ENCODE results near the gene PLA2G3.

Gene PLA2G3

GRCh38 chr22:31148488-31148887 is 8.2 kb upstream of the PLA2G3 start:
- no peak for DNase-seq

- DNase-seq = no peak
These were observed 3.9 kb upstream of the PLA2G3 start for GRCh38 chr22:31144223-31144622.

GRCh38 chr22:31143537-31143936 is 3.2 kb upstream of the PLA2G3 start:
- DNase-seq = no peak

GRCh38 chr22:31143038-31143437 is 2.7 kb upstream of the PLA2G3 start:
- DNase-seq = no peak

GRCh38 chr22:31142285-31142684 is 2.0 kb upstream of the PLA2G3 start:
- DNase-seq = no peak

GRCh38 chr22:31141551-31141950 is 1.2 kb upstream of the PLA2G3 start:
- no peak for DNase-seq

GRCh38 chr22:31140746-31141145 is 438 bp upstream of the PLA2G3 start:
- no peak for DNase-seq

GRCh38 chr22:31139066-31139465 is 1.2 kb downstream of the PLA2G3 start:
- no peak for DNase-seq

- DNase-seq = no peak
These were observed 2.2 kb downstream of the PLA2G3 start for GRCh38 chr22:31138126-31138525.

GRCh38 chr22:31137721-31138120 is 2.6 kb downstream of the PLA2G3 start:
- no peak for DNase-seq

GRCh38 chr22:31136711-31137110 is 3.6 kb downstream of the PLA2G3 start:
- DNase-seq = no peak

- DNase-seq = no peak
These were observed 4.2 kb downstream of the PLA2G3 start for GRCh38 chr22:31136155-31136554.

- DNase-seq = no peak
These were observed 4.6 kb downstream of the PLA2G3 start for GRCh38 chr22:31135706-31136105.

GRCh38 chr22:31134688-31135087 is 5.6 kb downstream of the PLA2G3 start:
- no peak for DNase-seq

GRCh38 chr22:31133911-31134310 is 6.4 kb downstream of the PLA2G3 start:
- no peak for DNase-seq

- DNase-seq = no peak
These were observed 9.4 kb downstream of the PLA2G3 start for GRCh38 chr22:31130873-31131272.

GRCh38 chr22:31128156-31128555 is 12.2 kb downstream of the PLA2G3 start:
- DNase-seq = no peak

GRCh38 chr22:31127181-31127772 is 13.0 kb downstream of the PLA2G3 start:
- peak; percentile 4 for DNase-seq

GRCh38 chr22:31126869-31127175 is 13.5 kb downstream of the PLA2G3 start:
- peak; percentile 3 for DNase-seq

GRCh38 chr22:31126128-31126868 is 14.0 kb downstream of the PLA2G3 start:
- DNase-seq = peak; percentile 9

GRCh38 chr22:31125521-31126117 is 14.7 kb downstream of the PLA2G3 start:
- DNase-seq = no peak

- DNase-seq = no peak
These were observed 15.4 kb downstream of the PLA2G3 start for GRCh38 chr22:31124811-31125465.

GRCh38 chr22:31124290-31124689 is 16.0 kb downstream of the PLA2G3 start:
- DNase-seq = no peak

- DNase-seq = no peak
These were observed 17.1 kb downstream of the PLA2G3 start for GRCh38 chr22:31123292-31123602.

Measured in 8988T (cell line).